Daoy (cell line): ENCODE measurements around the gene PTK6. TPM values are rescaled to one million over a fixed set of nuclear protein-coding genes. Genes with fewer than 3 reads are reported as not detected.

Experiments
- DNase-seq: peaks from one replicate; pipeline ENCODE4 v3.0.0-alpha.2; 2015; ENCODE audit warnings: low read depth
- total RNA-seq: library from RNA; depleted of rRNA; stranded (reverse); fragments of >200 nt; shearing (Covaris generic); gene quantifications from 2 replicates; pipeline ENCODE4 v1.2.3, GENCODE V29; 2014

PTK6 gene
- total RNA-seq, 1 experiment from 2014 or later, result not detected

- DNase-seq, result no peak
Observed at GRCh38 chr20:63557481-63557891, 20.3 kb upstream of the PTK6 start.

DNA sequence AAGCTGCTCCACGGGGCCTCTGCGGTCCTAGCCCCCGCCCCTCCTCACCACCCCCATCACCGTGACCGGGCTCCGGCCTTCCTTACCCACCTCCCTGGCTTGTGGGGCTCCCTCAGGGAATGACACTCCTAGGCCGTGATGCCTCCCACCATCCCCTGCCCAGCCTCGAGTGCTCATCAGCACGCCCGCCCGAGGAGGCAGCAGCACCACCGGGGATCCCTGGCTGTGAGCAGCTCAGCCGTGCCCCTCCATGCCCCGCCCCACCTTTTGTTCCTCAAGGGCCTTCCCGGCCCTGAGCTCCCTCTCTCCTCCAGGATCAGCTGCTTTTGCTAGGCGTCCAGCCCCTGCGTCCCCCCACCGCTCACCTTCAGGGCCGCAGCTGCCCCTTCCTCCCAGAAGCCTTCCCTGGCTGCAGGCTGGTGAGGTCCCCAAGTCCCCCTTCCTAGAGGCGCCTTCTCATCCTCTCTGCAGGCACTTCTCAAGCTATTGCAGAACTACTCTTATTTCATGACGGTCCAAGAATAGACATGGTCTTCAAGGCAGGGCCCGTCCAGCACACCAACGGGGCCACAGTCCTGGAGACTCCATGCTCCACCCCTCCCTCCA, 19.8 kb upstream of the PTK6 start:
- no peak for DNase-seq

DNA sequence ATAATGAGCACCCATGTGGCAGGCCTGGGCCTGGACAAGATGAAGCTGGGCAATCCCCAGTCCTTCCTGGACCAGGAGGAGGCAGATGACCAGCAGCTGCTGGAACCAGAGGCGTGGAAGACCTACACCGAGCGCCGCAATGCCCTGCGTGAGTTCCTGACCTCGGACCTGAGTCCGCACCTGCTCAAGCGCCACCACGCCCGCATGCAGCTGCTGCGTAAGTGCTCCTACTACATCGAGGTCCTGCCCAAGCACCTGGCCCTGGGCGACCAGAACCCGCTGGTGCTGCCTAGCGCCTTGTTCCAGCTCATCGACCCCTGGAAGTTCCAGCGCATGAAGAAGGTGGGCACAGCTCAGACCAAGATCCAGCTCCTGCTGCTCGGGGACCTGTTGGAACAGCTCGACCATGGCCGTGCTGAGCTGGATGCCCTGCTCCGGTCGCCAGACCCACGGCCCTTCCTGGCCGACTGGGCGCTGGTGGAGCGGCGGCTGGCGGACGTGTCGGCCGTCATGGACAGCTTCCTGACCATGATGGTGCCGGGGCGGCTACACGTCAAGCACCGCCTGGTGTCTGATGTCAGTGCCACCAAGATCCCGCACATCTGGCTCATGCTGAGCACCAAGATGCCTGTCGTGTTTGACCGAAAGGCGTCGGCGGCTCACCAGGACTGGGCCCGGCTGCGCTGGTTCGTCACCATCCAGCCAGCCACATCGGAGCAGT, 18.6 kb upstream of the PTK6 start:
- DNase-seq, result no peak

GRCh38 chr20:63554361-63555278, 17.4 kb upstream of the PTK6 start:
- no peak for DNase-seq

DNA sequence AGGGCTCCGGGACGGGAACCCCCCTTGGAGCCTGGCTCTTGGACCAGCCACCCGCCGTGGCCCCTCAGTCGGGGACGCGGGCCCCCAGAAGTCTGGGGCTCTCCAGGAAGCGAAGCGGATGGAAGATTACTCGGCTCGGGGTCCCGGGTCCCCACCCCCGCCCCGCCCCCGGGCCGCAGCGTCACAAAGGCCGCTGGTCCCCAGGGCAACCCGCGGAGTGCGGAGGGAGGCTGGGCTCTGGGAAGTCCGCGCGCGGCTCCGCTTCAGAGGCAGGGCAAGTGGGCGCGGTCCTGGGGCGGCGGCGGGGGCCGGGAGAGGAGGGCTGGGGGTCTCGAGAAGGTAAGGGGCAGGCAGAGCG, 16.7 kb upstream of the PTK6 start, which contains the start of gene FNDC11:
Gene FNDC11 (plus strand): TSS at position 227 of the 358 bp plus-strand sequence. CDS start 1,505 bp downstream, outside the sequence.
- DNase-seq, result no peak

DNA sequence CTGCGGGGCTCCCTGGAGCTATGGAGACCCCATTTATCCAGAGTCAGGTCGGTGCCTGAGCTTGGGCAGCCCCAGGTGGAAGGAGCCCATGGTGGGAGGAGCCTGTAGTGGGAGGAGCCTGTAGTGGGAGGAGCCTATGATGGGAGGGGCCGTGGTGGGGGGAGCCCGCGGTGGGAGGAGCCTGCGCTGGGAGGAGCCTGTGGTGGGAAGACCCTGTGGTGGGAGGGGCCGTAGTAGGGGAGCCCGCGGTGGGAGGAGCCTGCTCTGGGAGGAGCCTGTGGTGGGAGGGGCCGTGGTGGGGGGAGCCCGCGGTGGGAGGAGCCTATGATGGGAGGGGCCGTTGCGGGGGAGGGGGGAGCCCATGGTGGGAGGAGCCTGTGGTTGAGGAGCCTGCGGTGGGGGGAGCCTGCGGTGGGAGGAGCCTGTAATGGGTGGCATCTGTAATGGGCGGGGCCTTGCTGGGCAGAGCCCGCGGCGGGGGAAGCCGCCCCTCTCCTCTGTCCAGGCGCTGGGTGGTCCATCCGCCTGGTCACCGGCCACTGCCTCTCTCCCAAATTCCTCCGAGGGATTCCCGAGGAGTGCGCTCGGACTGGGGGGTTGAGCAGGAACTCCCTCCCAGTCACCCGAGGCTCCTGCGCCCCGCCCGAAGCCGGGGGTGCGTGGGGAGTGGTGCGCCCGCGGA, 16.2 kb upstream of the PTK6 start:
- DNase-seq, result peak; percentile 85

DNA sequence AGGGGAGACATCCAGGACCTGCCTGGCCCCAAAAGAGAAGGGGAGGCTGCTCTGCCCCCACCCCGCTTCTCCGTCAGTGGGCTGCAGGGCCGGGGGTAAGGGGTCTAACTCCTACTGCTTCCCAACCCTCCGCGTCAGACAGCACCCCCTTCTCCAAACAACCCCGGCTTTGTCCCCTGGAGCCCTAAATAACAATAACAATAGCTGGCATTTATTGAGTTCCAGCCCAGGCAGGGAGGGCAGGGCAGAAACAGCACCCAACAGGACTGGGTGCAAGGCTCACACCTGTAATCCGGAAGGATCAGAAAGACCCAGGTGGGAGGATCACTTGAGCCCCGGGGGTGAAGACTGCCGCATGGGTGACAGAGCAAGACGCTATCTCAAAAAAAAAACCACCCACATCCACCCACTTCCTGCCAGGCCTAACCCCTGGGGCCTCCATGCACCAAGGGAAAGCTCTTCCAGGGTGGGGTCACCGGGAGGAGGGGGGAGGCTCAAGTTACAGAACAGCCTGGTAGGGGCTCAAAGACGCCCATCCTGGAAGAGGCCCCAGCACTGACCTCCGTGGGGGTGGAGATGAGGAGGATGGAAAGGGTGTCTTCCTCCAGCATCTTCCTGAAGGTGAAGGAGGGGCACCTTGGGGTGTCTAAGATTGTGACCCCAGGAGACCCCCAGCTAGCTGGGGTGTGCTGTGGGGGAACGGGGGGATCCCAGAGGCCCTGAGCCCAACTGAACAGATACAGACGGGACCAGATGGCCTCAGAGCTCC, 15.5 kb upstream of the PTK6 start:
- no peak for DNase-seq

DNA sequence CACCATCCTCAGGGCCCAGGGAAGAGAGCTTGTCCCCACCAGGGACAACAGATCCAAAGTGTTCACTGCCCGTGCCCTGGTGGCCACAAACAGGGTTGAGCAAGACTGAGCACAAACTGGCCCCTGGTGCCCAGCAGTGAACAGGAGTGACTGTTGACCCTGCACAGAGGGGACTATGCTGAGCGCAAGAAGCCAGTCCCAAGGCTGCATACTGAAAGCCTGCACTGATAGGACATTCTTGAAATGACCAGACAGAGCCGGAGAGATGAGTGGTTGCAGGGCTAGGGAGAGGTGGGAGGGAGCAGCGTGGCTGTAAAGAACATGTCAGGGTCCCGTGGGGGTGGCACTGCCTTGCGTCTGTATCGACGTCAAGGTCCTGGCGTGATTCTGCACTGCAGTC, 13.9 kb upstream of the PTK6 start:
- no peak for DNase-seq

DNA sequence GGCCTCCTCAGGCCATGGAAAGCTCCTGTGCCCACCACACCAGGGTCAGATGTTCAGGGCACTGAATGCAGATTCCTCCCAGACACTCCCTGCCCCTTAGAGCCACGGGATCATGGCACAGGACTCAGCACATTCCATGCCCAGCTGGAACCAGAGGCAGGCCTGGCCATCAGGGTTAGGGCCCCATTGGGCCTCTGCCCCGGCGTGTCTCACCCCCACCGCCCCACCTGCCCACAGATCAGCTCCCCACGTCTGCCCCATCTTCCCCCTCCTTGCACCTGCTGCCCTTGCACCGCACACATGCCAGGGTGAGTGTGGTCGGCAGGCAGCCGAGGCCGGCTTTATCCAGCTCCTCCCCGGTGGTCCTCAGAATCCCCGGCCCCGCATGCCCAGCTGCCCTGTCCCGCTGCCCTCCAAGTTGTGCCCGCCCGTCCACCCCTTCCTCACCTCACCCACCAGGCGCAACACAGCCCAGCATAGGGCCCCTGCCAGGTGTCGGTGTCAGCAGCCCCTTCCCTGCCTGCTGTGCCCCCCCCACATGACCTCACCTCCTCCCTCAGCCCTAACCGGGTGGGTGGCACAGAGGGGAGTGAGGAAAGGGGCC, 12.6 kb upstream of the PTK6 start:
- DNase-seq, result no peak

DNA sequence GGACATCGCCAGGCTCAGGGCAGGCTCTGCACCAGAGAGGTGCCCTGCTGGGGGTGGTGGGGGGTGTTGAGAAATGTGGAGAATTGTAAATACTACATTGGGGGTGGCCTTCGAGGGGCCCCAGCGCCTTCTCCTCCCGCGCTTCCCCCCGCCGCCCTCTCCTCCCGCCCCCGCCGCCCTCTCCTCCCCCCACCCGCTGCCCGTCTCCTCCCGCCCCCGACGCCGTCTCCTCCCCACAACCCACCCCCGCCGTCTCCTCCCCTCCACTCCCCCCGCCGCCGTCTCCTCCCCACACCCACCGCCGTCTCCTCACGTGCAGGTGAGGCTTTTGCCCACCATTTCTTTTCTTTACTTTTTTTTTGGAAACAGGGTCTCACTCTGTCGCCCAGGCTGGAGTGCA, 11.8 kb upstream of the PTK6 start:
- DNase-seq, result no peak

GRCh38 chr20:63548542-63548941, 11.4 kb upstream of the PTK6 start:
- DNase-seq, result no peak

DNA sequence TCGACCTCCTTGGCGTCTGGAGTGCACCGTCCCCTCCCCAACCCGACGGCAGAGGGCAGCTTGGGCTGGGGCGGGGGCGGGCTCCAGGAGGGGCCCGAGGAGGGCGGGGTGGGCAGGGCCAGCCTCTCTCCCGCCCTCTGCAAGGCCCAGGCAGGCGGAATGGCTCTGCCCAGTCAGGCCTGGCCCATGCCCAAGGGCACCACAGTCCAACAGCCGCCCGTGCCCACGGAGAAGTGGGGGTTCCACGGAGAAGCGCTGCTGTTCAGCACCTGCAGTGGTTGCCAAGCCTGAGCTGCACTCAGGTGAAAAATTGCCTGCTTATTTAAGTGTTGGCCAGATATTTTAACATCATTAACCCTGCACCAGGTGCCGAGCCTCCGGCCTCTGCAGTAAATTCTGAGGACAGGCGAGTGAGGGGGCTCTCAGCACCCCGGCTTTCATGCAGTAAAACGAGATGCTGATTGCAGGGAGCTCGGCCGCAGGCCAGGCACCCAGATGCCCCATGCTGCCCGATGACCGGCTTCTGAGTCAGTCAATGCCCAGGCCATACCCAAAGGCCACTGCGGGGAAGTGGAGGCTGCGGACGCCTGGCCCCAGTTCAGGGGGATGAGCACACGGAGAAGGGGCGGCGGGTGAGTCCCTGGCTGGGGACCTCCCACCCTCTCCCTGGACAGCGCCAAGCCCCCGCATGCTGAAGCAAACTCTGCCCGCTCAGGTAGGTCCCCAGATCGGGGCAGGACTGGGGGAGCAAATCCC, 10.7 kb upstream of the PTK6 start, which contains the start of gene SRMS:
Gene SRMS (minus strand): TSS at position 25 of the 756 bp plus-strand sequence. CDS start 286 bp downstream, outside the sequence.
- DNase-seq, result no peak

- no peak for DNase-seq
Observed at GRCh38 chr20:63546956-63547724, 10.0 kb upstream of the PTK6 start.

DNA sequence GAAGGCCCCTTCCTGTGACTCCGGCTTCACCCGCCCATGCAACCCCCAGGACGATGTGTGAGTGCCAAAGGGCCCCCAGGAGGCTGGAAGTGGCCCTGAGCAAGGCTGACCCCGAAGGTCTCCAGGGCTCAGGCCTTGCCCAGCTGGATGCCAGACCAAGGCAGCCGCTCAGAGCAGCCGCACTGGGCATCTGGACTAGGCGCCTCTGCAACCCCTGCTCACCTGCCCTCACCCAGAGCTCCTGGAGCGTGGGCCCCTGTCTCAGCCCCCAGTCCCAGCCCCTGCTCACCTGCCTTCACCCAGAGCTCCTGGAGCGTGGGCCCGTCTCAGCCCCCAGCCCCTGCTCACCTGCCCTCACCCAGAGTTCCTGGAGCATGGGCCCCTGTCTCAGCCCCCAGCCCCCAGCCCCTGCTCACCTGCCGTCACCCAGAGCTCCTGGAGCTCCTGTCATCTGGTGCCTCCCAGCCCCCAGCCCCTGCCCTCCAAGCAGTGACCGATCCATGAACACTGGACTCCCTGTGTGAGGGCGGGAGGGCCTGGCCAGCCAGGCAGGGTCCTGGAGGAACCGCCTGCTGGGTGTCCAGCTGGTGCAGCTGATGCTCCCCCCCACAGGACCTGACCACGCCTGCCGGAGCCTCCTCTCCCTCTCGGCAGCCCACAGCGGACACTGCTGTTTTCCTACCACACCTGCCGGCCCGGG, 9.2 kb upstream of the PTK6 start:
- no peak for DNase-seq

DNA sequence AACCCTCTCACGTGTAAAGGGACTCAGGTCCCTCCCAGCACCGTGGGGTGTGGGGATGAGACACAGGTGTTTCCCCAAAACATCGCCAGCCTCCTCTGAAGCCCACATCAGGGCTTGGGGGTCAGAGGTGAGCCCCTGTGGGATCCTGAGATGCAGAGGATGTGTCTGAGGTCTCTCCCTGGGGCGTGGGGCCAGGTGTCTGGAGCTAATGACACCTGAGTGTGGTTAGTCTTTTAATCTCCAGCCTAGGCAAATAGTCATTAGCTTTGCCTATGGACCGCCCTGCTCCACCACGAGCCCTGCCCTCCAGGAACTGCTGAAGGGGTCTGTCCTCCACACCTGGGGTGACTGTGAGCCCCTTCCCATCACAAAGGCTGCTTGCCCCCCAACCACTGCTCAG, 8.6 kb upstream of the PTK6 start:
- no peak for DNase-seq

GRCh38 chr20:63544958-63545516, 7.9 kb upstream of the PTK6 start:
- DNase-seq, result peak; percentile 69

- DNase-seq, result no peak
Observed at GRCh38 chr20:63544241-63544957, 7.2 kb upstream of the PTK6 start.
